ENCODE results near the gene BRPF3.
"Not testable (repeated sequence)": the region's sequence is repeated elsewhere in the genome, so short reads cannot be mapped to it uniquely, and the experiment has no call there.

The BRPF3 gene

GRCh38 chr6:36200998-36201596, 4.6 kb downstream of the BRPF3 start:
- no peak for DNase-seq

GRCh38 chr6:36201612-36202011, 5.1 kb downstream of the BRPF3 start:
- DNase-seq = no peak

- no peak for DNase-seq
These were observed 5.6 kb downstream of the BRPF3 start for GRCh38 chr6:36202101-36202500.

GRCh38 chr6:36204068-36204753, 7.7 kb downstream of the BRPF3 start:
- DNase-seq = no peak

- no peak for DNase-seq
These were observed 10.6 kb downstream of the BRPF3 start for GRCh38 chr6:36207155-36207554.

GRCh38 chr6:36209606-36210005, 13.1 kb downstream of the BRPF3 start:
- DNase-seq = no peak

GRCh38 chr6:36210182-36210581, 13.6 kb downstream of the BRPF3 start:
- no peak for DNase-seq

GRCh38 chr6:36210886-36211595, 14.5 kb downstream of the BRPF3 start:
- no peak for DNase-seq

- DNase-seq = no peak
These were observed 20.0 kb downstream of the BRPF3 start for GRCh38 chr6:36216559-36216958.

- no peak for DNase-seq
These were observed 20.6 kb downstream of the BRPF3 start for GRCh38 chr6:36217188-36217587.

- no peak for DNase-seq
These were observed 21.4 kb downstream of the BRPF3 start for GRCh38 chr6:36217946-36218345.

- not testable (repeated sequence) for DNase-seq
These were observed 22.0 kb downstream of the BRPF3 start for GRCh38 chr6:36218516-36218915.

- no peak for DNase-seq
These were observed 22.5 kb downstream of the BRPF3 start for GRCh38 chr6:36219081-36219480.

GRCh38 chr6:36220226-36220625, 23.7 kb downstream of the BRPF3 start:
- DNase-seq = no peak

GRCh38 chr6:36221674-36222073, 25.1 kb downstream of the BRPF3 start:
- DNase-seq = no peak

GRCh38 chr6:36222924-36223323, 26.4 kb downstream of the BRPF3 start:
- DNase-seq = no peak

- no peak for DNase-seq
These were observed 27.2 kb downstream of the BRPF3 start for GRCh38 chr6:36223706-36224105.

- DNase-seq = no peak
These were observed 28.4 kb downstream of the BRPF3 start for GRCh38 chr6:36224918-36225461.

GRCh38 chr6:36226438-36227047, 30.0 kb downstream of the BRPF3 start:
- DNase-seq = no peak

- peak; percentile 53 for DNase-seq
These were observed 31.1 kb downstream of the BRPF3 start for GRCh38 chr6:36227379-36228228.

GRCh38 chr6:36229223-36229622, 32.7 kb downstream of the BRPF3 start:
- no peak for DNase-seq

- no peak for DNase-seq
These were observed 33.8 kb downstream of the BRPF3 start for GRCh38 chr6:36230371-36230770.

GRCh38 chr6:36232172-36232571, 35.6 kb downstream of the BRPF3 start:
- DNase-seq = no peak
